AG10803 (cell line): Measurements from ENCODE around the gene ZNF665.

Source experiments
- DNase-seq: peaks from one replicate; pipeline ENCODE4 v3.0.0; 2010; ENCODE audit warnings: low read depth
- H3K4me3 ChIP-seq: 2 replicates; pipeline ENCODE4 v1.5.1; 2011; ENCODE audit warnings: mild to moderate bottlenecking, low read length, control low read depth
- TF ChIP-seq, protein P1 (sequence below): conservative IDR thresholded peaks from 2 replicates; pipeline ENCODE4 v1.5.1; 2011; ENCODE audit warnings: mild to moderate bottlenecking, low read length, control low read depth, inconsistent platforms

ZNF665 gene

GRCh38 chr19:53156850-53157249, 36.3 kb downstream of the ZNF665 start:
- TF ChIP-seq, protein P1, sequence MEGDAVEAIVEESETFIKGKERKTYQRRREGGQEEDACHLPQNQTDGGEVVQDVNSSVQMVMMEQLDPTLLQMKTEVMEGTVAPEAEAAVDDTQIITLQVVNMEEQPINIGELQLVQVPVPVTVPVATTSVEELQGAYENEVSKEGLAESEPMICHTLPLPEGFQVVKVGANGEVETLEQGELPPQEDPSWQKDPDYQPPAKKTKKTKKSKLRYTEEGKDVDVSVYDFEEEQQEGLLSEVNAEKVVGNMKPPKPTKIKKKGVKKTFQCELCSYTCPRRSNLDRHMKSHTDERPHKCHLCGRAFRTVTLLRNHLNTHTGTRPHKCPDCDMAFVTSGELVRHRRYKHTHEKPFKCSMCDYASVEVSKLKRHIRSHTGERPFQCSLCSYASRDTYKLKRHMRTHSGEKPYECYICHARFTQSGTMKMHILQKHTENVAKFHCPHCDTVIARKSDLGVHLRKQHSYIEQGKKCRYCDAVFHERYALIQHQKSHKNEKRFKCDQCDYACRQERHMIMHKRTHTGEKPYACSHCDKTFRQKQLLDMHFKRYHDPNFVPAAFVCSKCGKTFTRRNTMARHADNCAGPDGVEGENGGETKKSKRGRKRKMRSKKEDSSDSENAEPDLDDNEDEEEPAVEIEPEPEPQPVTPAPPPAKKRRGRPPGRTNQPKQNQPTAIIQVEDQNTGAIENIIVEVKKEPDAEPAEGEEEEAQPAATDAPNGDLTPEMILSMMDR, result no peak
- H3K4me3 ChIP-seq, result no peak overlapping the region

GRCh38 chr19:53147645-53148044, 45.5 kb downstream of the ZNF665 start:
- DNase-seq, result no peak
- H3K4me3 ChIP-seq, result no peak overlapping the region
- TF ChIP-seq, protein P1, result no peak

More at GRCh38 chr19:53156850-53157249, 36.3 kb downstream of the ZNF665 start:
- no peak for DNase-seq

DNA sequence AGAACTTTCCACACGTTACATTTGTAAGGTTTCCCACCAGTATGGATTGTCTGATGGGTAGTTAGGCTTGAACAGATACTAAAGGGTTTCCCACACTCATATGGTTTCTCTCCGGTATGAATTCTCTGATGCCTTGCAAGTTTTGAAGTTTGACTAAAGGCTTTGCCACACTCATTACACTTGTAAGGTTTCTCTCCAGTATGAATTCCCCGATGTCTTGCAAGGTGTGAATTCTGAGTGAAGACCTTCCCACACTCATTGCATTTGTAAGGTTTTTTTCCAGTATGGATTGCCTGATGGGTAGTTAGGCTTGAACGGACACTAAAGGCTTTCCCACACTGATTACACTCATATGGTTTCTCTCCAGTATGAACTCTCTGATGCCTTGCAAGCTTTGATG, 52.8 kb downstream of the ZNF665 start:
- DNase-seq, result no peak
- no peak overlapping the region for H3K4me3 ChIP-seq
- TF ChIP-seq, protein P1, result no peak

DNA sequence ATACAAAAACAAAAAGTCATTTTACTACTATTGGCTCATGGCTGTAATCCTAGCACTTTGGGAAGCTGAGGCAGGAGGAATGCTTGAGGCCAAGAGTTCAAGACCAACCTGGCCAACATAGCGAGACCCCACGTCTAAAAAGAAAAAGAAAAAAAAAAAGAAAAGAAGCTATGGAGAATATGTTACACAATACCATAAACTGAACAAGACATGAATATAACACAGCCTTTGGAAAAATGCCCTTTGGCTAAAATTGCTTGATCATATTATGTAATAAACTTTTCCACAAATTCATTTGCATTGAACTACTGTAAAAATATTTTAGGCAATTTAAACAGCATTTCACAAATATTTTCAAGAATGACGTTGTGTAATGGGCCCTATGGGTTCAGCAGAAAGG, 56.7 kb downstream of the ZNF665 start:
- TF ChIP-seq, protein P1, result no peak
- no peak for DNase-seq
- no peak overlapping the region for H3K4me3 ChIP-seq

DNA sequence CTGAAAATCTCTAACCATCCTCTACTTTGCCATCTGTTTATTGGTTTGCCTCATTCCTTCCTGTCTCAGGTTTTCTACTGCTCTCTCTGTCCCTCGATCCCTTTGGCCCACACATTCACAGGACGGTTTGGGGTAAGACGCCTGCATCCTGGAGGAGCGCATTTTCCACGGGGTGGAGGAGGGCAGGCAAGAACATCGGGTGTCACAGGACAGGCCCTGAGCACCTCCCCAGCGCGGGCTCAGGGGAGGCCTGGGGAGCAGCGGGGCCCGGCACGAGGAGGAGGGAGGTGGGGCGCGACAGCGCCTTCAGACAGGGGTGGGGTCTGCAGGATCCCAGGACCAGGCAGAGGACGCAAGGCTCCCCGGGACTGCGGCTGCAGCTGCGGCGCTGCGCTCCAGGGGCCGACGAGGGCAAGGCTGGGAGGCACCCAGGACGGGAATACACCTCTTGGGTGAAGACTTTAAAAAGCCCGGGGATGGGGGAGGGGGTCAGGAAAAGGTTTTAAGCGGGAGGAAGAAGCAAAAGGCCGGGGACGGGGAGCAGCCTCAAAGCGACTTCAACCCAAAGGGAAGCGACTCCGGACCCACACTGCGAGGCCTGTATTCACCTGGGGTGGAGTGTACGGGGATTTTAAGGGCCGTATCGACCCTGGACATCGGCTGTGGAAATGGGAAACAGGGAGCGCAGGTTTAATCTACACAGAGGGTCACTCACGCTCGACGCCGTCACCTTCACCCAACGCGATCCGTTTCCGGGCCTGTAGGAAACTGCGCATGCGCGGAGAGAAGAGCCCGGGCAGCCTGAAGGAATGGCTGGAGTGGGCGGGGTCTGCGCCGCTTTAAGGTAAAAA, 60.8 kb downstream of the ZNF665 start, which contains the start of gene ZNF415:
Gene ZNF415, minus strand, starts transcription at position 770 of the 851 bp plus-strand sequence. CDS start 10,234 bp downstream, outside the sequence.
- TF ChIP-seq, protein P1, result no peak
- peak within 1 kb of the TSS; percentile 72 for H3K4me3 ChIP-seq
- peak; percentile 51 for DNase-seq

DNA sequence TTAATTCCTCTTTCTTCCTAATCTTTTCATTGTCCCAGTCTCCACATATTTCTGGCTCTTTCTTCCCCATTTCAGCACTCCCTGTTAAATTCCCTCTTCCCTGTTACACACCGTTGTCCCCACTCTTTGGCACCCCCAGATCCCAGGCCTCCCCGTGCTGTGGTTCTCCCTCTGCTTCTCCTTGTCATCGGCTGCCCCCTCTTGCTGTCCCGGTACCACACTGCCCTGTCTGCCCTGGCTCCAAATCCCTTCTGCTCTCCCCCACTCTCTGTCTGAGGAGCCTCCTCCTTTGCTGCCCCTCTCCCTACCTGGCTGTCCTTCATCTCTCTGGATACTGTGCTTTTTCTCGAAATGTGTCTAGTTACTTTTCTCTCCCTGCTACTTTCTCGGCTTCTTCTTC, 61.4 kb downstream of the ZNF665 start:
- H3K4me3 ChIP-seq, result peak overlapping the region; percentile 72
- TF ChIP-seq, protein P1, result no peak
- no peak for DNase-seq

- DNase-seq, result no peak
- no peak overlapping the region for H3K4me3 ChIP-seq
- TF ChIP-seq, protein P1, result no peak
These were observed 62.0 kb downstream of the ZNF665 start for GRCh38 chr19:53131085-53131590.
